ENCODE measurements around the gene DNER. TPM values are rescaled to one million over a fixed set of nuclear protein-coding genes. Genes with fewer than 3 reads are reported as not detected.

Gene DNER
- total and polyA plus RNA-seq, 4 donors: 0.01 TPM; not detected in 3

- peaks cover 0 to 2% (median 0%) of the 10 kb centered on the region in 4 donors for H3K9me3 ChIP-seq (ENCODE audit: control insufficient read depth in 4 of 4, low read length in 3 of 4)
- no peak for DNase-seq (ENCODE audit: low spot score)
- H3K27ac ChIP-seq (ENCODE audit: low read depth in 1 of 2, low read length in 2 of 2): no peak overlapping the region
- H3K27me3 ChIP-seq (ENCODE audit: control insufficient read depth in 4 of 4, insufficient read depth in 4 of 4, low read length in 3 of 4): no peaks in the 10 kb centered on the region
- 80% methylated on average over 6 of the region's 6 CpGs for WGBS
- no peak overlapping the region for H3K9ac ChIP-seq (ENCODE audit: low read depth in 1 of 2, low read length in 2 of 2)
- H3K4me3 ChIP-seq (ENCODE audit: low read depth in 1 of 3, low read length in 3 of 3): no peak overlapping the region
- H3K36me3 ChIP-seq (ENCODE audit: control insufficient read depth in 4 of 4, insufficient read depth in 3 of 4, low read depth in 1 of 4, low read length in 3 of 4): no peaks in the 10 kb centered on the region
- H3K4me1 ChIP-seq (ENCODE audit: control insufficient read depth in 4 of 4, insufficient read depth in 4 of 4, low read length in 3 of 4): no peaks in the 10 kb centered on the region
- TF ChIP-seq FOXA2 (IDR thresholded peaks at IDR 0.05): no peak
- TF ChIP-seq, protein P1, sequence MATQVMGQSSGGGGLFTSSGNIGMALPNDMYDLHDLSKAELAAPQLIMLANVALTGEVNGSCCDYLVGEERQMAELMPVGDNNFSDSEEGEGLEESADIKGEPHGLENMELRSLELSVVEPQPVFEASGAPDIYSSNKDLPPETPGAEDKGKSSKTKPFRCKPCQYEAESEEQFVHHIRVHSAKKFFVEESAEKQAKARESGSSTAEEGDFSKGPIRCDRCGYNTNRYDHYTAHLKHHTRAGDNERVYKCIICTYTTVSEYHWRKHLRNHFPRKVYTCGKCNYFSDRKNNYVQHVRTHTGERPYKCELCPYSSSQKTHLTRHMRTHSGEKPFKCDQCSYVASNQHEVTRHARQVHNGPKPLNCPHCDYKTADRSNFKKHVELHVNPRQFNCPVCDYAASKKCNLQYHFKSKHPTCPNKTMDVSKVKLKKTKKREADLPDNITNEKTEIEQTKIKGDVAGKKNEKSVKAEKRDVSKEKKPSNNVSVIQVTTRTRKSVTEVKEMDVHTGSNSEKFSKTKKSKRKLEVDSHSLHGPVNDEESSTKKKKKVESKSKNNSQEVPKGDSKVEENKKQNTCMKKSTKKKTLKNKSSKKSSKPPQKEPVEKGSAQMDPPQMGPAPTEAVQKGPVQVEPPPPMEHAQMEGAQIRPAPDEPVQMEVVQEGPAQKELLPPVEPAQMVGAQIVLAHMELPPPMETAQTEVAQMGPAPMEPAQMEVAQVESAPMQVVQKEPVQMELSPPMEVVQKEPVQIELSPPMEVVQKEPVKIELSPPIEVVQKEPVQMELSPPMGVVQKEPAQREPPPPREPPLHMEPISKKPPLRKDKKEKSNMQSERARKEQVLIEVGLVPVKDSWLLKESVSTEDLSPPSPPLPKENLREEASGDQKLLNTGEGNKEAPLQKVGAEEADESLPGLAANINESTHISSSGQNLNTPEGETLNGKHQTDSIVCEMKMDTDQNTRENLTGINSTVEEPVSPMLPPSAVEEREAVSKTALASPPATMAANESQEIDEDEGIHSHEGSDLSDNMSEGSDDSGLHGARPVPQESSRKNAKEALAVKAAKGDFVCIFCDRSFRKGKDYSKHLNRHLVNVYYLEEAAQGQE (IDR thresholded peaks at IDR 0.05): no peak
Observed at GRCh38 chr2:229530434-229530833, 183.9 kb downstream of the DNER start.

GRCh38 chr2:229528846-229529245 is 185.5 kb downstream of the DNER start:
- Histone ChIP-seq H3K4me3 (ENCODE audit: low read depth in 1 of 3, low read length in 3 of 3) (no peak overlapping the region), H3K9ac (ENCODE audit: low read depth in 1 of 2, low read length in 2 of 2) (no peak overlapping the region), H3K4me1 (ENCODE audit: control insufficient read depth in 4 of 4, insufficient read depth in 4 of 4, low read length in 3 of 4) (no peaks in the 10 kb centered on the region), H3K36me3 (ENCODE audit: control insufficient read depth in 4 of 4, insufficient read depth in 3 of 4, low read depth in 1 of 4, low read length in 3 of 4) (no peaks in the 10 kb centered on the region), H3K9me3 (ENCODE audit: control insufficient read depth in 4 of 4, low read length in 3 of 4) (peaks cover 0 to 2% (median 0%) of the 10 kb centered on the region in 4 donors), H3K27ac (ENCODE audit: low read depth in 1 of 2, low read length in 2 of 2) (no peak overlapping the region), H3K27me3 (ENCODE audit: control insufficient read depth in 4 of 4, insufficient read depth in 4 of 4, low read length in 3 of 4) (no peaks in the 10 kb centered on the region)
- DNase-seq (ENCODE audit: low spot score): no peak
- 73% methylated on average over 5 of the region's 5 CpGs for WGBS
- TF ChIP-seq EGR1 (IDR thresholded peaks at IDR 0.05; ENCODE audit: low read depth in 2 of 2) (no peak), SP1 (IDR thresholded peaks at IDR 0.05) (no peak)

DNA sequence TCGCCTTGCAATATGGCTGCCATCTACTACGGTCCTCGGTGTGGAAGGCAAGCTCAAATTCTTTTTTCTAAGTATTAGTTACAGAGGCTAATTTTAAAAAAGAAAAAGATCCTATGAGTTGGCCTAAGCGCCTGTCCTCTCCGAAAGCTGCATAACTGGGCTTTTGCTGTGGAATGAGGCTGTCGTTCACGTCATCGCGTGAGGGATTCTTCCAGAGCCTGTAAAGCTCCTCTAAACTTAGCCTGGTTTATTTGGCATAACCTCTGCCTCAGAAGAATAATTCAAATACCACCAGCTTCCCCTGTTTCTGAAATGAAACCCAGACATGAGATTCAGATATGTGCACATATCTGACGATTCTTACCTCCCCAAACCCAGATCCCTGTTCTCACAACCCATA is 187.4 kb downstream of the DNER start:
- WGBS: 85% methylated on average over 10 of the region's 10 CpGs
- Histone ChIP-seq H3K9me3 (ENCODE audit: control insufficient read depth in 4 of 4, low read length in 3 of 4) (peaks cover 0 to 2% (median 0%) of the 10 kb centered on the region in 4 donors), H3K9ac (ENCODE audit: low read depth in 1 of 2, low read length in 2 of 2) (no peak overlapping the region), H3K27ac (ENCODE audit: low read depth in 1 of 2, low read length in 2 of 2) (no peak overlapping the region), H3K4me3 (ENCODE audit: low read depth in 1 of 3, low read length in 3 of 3) (no peak overlapping the region), H3K4me1 (ENCODE audit: control insufficient read depth in 4 of 4, insufficient read depth in 4 of 4, low read length in 3 of 4) (no peaks in the 10 kb centered on the region), H3K36me3 (ENCODE audit: control insufficient read depth in 4 of 4, insufficient read depth in 3 of 4, low read depth in 1 of 4, low read length in 3 of 4) (no peaks in the 10 kb centered on the region), H3K27me3 (ENCODE audit: control insufficient read depth in 4 of 4, insufficient read depth in 4 of 4, low read length in 3 of 4) (no peaks in the 10 kb centered on the region)
- no peak for DNase-seq (ENCODE audit: low spot score)
- TF ChIP-seq NR2F2 (IDR thresholded peaks at IDR 0.05) (no peak), RXRA (IDR thresholded peaks at IDR 0.05) (no peak), SP1 (IDR thresholded peaks at IDR 0.05) (no peak), FOXA2 (IDR thresholded peaks at IDR 0.05) (no peak), CTCF (IDR thresholded peaks at IDR 0.05; ENCODE audit: low read depth, low read length, missing input control) (no peak), EGR1 (IDR thresholded peaks at IDR 0.05; ENCODE audit: low read depth in 2 of 2) (no peak), GABPA (IDR thresholded peaks at IDR 0.05 in 1 of 2, conservative IDR thresholded peaks at IDR 0.05 in 1 of 2) (no peak), FOXA1 (IDR thresholded peaks at IDR 0.05) (no peak), HNF4A (conservative IDR thresholded peaks at IDR 0.05) (no peak)
- TF ChIP-seq, protein P1 (IDR thresholded peaks at IDR 0.05): no peak
